ENCODE measurements around the gene PSTPIP1.

GRCh38 chr15:76964157-76964556, 30.8 kb upstream of the PSTPIP1 start:
- TF ChIP-seq CTCF (IDR thresholded peaks at IDR 0.05) (no peak), POLR2A (IDR thresholded peaks at IDR 0.05) (no peak)

Data from lower leg skin (tissue), 3 donors.